ENCODE results near the gene UMODL1.

UMODL1 gene, protein sequence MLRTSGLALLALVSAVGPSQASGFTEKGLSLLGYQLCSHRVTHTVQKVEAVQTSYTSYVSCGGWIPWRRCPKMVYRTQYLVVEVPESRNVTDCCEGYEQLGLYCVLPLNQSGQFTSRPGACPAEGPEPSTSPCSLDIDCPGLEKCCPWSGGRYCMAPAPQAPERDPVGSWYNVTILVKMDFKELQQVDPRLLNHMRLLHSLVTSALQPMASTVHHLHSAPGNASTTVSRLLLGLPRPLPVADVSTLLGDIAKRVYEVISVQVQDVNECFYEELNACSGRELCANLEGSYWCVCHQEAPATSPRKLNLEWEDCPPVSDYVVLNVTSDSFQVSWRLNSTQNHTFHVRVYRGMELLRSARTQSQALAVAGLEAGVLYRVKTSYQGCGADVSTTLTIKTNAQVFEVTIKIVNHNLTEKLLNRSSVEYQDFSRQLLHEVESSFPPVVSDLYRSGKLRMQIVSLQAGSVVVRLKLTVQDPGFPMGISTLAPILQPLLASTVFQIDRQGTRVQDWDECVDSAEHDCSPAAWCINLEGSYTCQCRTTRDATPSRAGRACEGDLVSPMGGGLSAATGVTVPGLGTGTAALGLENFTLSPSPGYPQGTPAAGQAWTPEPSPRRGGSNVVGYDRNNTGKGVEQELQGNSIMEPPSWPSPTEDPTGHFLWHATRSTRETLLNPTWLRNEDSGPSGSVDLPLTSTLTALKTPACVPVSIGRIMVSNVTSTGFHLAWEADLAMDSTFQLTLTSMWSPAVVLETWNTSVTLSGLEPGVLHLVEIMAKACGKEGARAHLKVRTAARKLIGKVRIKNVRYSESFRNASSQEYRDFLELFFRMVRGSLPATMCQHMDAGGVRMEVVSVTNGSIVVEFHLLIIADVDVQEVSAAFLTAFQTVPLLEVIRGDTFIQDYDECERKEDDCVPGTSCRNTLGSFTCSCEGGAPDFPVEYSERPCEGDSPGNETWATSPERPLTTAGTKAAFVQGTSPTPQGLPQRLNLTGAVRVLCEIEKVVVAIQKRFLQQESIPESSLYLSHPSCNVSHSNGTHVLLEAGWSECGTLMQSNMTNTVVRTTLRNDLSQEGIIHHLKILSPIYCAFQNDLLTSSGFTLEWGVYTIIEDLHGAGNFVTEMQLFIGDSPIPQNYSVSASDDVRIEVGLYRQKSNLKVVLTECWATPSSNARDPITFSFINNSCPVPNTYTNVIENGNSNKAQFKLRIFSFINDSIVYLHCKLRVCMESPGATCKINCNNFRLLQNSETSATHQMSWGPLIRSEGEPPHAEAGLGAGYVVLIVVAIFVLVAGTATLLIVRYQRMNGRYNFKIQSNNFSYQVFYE

DNA sequence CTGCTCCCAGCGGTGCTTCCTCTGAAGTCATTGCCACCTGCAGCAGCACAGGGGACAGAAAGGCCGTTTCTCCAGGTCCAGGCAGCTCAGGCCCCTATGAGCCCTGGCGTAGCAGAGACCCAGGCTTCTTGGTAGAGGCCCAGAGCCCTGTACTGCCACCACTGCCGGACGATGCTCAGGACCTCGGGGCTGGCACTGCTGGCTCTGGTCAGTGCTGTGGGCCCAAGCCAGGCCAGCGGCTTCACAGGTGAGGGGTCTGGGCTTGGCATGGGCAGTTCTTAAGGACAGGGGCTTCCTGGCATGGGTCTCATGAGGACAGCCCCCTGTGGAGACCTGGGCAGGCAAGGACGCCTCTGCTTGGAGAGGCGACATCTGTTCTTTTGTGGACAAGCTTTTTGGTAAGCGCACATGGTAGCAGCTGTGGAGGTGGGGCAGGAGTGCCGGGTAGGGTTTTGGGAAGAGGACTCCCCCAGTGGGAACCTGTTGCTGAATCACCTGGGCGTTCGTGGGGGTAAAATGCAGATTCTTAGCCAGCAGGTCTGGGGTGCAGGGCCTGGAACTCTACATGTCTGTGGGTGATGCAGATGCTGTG, at the start of gene UMODL1:
UMODL1 (plus strand) TSS at position 172 of the 592 bp plus-strand sequence; CDS start at position 172, 0 bp downstream.
- DNase-seq: no peak

DNA sequence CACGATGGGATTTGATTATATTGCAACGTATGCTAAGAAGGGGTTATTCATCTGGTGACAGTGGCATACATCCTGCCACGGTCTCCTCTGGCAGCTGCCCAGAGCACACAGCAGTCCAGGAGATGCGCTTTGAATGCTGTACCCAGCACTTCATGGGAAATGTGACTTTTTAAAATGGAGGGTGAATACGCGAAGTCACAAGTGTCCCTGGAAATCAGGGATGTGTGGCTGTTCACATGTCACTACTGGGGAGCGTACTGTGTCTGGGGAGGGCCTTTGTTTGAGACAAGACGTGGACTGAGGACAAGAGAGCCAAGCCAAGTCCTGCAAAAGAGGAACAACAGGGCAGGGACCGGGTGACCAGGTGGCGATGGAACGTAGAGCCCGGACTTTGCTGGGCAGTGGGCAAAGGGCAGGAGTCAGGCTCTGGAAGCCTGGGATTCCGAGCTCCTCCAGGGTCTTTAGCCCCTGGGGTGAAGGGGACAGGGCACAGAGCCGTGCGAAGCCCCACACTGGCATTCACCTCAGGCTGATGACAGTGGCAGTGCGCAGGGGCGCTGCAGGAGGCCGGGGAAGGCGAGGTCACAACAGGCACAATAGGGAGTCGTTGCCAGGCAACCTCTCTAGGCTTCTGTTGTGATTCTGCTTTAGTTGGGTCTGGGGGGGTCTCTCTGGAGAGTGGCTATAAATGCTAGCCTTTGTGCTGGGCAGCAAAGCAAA, 49.6 kb upstream of the UMODL1 start:
- peak in 10 of 56 donors; percentile 5 to 52 (median 19) for DNase-seq

DNA sequence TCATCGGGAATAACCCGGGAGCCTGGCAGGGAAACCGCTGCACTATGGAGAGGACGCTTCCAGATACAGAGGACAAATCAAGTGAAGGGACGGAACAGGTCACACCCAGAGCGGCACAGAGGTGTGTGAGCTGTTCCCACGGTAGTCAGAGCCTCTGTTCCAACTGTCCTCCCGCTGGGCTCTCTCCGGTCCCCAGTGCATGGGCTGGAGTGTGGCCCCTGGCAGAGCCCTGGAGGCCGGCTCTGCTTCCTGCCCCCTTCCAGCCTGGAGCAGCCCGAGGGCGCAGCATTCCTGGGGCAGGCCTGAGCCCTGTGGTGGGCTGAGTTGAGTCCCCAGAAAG, 49.1 kb upstream of the UMODL1 start:
- no peak for DNase-seq

DNA sequence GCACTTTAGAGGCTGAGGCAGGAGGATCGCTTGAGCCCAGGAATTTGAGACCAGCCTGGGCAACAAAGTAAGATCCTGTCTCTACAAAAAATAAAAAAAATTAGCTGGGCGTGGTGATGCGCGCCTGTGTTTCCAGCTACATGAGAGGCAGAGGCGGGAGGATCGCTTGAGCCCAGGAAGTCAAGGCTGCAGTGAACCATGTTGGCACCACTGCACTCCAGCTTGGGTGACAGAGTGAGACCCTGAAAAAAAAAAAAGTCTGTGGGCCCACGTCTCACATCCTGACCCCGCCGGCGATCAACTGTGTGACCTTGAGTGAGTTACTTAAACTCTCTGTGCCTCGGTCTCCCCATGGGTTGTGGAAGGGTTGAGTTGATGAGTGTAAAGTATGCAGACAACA, 48.2 kb upstream of the UMODL1 start:
- no peak for DNase-seq

DNA sequence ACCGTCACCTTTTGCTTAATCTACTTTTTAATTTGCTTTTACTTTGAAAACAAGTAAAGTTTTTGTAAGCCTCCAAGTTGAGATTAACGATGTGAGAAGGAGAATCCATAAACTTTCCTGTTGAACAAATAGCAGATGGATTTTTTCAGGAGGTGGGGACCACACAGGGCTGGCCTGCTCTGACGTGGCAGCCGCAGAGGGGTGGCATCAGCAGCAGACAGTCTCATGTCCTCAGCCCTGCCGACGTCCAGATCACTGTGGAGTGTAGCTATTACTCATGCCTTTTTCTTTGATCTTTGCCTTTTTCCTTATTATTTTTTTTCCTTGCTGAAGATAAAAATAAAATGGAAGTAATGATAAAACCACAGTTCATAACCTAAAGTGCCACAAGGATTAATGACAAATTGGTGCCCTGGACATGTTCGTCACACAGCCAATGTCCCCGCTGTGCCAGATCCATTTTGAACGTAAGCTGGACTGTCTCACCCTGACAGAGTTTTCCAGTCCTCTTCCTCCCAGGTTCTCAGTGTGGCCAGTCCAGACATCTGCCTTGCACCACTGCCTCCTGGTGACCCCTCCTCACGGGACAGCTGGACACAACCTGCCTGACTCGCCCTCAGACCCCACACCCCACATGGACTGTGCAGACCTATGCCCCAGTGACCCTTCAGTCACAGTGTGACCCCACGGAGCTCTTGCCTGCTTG, 45.6 kb upstream of the UMODL1 start:
- DNase-seq: no peak

DNA sequence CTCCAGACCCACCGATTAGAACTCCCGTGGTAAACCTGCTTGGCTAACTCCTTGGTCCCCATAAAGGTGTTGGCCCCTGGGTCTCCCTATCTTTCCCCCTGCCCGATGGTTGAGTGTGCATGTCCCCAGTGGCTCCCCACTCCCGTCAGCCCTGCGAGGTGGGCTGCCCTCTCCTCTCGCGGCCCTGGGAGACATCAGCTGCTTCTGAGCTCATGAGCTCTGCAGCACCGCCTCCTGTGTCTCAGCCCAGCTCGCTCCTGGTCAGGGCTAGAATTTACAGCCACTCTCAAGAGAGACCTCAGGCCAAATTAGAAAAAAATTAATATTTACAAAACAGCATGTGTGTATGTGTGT, 45.1 kb upstream of the UMODL1 start:
- DNase-seq: no peak

DNA sequence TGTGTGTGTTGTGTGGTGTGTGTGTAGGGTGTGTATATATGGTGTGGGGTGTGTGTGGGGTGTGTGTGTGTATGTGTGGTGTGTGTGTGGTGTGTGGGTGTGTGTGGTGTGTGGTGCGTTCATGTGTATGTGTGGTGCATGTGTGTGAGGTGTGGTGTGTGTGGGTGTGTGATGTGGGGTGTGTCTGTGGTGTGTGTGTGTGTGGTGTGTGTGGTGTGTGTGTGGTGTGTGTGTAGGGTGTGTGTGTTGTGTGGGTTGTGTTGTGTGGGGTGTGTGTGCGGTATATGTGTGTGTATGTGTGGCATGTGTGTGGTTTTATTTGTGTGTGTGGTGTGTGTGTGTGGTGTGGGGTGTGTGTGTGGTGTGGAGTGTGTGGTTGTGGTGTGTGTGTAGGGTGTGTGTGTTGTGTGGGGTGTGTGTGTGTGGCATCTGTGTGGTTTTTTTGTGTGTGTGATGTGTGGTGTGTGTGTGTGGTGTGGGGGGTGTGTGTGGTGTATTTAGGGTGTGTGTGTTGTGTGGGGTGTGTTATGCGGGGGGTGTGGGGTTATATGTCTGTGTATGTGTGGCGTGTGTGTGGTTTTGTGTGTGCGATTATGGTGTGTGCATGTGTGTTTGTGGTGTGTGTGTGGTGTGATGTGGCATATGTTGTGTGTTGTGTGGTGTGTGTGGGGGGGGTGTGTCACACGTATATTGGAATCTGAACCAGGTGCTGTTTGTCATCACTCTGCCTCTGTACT, 43.9 kb upstream of the UMODL1 start:
- DNase-seq: no peak

DNA sequence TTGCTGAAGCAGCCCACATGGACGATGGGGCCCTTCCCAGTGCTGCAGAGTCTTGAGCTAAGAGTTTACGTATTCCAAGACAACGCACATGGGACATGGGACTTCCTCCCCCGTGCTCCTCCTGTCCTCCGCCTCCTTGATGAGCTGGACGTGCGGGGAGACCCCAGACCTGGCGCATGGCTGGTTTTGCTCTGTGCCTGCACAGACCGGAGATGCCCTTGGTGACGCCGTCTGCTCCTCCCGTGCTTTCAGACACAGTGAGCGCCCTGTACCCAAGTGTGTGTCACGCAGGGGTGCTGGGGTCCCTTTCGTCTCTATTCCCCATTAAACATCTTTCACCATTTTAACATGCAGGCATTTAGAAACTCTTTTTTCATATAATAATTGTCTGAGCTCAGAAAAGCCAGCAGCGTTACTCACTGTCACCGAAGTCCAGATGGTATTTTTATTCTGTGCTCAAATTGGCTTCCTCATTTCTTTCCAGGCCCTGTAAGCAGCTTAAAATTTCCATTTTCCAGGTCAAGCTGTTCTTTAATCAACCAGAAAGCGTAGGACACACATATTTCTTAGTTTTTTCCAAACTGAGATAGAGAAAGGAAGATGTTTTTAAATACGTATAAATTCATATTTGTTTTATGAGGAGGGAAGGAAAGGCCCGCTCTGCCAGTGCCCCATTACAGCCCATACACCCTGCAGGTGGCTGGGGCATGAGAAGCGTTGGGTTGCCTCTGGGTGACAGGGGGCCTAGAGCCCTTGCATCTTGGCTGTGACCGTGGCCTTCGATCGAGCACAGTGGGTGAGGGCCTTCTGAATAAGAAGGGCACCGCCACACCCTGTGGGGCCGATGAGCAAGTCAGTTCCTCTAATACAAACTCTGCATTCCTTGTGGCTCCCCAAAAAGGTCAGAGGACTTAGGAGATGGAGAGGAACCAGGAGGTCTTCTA, 43.0 kb upstream of the UMODL1 start:
- no peak for DNase-seq

DNA sequence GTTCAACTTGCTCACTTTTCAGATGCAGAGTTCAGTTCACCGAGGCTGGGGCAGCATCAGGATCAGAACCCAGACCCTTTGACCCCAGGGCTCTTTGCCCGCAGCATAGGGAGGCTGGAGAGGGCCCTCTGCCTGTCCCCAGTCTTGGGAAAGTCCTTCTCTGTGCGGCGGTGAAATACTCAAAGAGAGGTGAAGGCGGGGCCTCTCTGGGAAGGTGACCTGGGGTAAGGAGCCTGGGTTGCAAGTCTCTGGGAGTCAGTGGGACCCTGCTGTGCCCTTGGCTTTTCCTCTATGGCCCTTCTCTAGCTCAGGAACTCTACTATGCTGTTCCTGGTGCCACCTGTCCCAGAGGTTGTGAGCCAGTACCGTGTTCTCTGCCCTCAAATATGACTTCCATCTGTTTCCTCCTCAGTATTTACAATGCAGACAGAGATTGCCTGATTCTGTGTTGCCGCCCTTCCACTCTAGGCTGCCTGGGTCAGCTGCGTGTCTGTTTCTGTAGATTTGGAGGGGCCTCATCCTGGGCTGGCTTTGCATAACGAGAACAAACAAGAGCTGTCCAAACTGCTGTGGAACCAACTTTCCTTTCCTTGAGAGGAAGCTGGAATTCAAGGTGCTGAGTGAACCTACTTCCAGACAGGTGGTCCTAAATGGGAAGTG, 42.2 kb upstream of the UMODL1 start:
- DNase-seq: no peak

DNA sequence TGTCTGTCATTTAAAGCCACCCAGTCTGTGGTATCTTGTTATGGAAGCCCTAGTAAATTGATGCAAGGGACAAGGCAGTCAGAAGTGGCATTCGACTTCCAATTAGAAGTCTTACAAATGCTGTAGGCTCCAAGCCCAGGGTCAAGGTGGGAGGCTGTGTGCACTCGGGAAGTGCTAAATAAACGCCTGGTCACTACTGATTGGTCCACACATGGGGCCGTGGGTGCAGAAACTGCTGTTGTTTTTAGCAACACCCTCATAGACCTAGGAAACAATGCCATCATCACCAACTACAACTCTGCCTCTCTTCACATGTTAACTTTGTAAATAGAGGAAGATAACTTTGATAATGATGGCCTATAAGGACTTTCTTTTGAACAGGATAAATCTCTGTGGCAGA, 40.8 kb upstream of the UMODL1 start:
- no peak for DNase-seq

DNA sequence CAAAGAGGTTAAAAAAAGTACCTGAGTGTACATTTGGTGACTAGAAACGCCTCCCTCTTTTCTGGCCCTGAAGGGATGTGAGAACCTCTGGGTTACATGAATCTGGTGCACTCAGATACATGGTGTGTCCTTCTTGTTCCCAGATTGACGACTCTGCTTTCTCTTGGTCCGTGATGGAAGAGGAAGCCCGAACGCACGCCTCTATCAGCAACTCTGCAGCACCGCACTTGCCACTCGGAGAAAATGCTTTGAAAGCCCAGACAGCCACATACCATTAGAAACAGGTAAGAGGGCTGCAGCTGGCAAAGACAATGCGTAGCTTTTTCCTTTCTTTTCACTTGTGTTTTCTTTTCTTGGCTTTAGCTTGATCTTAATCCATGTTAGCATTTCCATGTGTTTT, 39.9 kb upstream of the UMODL1 start:
- no peak for DNase-seq

DNA sequence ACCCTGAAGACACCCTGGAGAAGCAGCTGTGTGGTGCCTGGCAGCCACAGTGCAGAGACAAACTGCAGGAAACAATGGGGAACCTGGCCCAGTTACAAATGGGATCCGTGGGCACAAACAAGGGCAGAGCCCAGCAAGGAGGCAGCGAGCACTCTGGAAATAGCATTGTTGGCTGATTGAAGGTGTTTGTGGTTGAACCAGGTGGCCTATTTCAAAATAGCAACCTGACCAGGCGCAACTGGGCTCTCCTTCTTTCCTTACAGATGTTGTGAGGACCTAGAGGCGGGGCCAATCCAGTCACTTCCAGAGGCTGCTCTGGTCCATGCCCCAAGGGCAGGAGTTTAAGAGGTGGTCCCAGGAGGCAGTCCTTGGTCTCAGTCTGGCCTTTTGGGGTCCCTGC, 39.3 kb upstream of the UMODL1 start:
- DNase-seq: no peak

DNA sequence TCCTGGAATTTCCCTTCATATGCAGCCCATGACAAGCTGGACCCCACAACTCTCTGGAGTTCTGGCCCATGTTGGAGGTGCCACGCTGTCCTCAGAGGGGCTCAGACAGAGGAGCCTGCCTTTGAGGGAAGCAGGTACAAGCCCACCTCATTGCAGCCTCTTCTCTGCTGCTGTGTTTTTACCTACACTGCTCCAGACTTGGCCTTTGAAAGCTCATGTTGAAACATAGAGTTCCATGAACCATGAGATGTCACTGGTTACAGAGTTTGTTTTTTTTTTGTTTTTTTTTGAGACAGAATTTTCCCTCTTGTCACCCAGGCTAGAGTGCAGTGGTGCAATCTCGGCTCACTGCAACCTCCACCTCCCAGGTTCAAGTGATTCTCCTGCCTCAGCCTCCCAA, 38.9 kb upstream of the UMODL1 start:
- no peak for DNase-seq

DNA sequence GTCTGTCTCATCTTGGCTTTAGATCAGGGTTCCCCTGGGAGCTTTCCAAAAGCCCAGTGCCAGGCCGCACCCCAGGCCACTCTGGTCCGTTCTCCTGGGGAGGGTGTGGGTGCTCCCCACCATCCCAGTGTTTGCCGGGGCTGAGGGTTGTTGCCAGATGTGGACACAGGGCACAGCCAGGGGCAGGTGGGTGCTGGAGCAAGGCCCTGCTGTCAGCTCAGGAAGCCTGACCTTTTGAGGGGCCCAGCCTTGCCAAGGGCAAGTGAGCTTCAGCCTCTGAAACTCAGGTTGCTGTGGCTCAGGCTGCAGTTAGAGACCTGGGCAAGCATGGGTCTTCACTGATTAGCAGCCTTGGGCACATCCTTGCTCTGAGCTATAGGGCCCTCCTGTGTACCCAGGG, 38.1 kb upstream of the UMODL1 start:
- DNase-seq: no peak

DNA sequence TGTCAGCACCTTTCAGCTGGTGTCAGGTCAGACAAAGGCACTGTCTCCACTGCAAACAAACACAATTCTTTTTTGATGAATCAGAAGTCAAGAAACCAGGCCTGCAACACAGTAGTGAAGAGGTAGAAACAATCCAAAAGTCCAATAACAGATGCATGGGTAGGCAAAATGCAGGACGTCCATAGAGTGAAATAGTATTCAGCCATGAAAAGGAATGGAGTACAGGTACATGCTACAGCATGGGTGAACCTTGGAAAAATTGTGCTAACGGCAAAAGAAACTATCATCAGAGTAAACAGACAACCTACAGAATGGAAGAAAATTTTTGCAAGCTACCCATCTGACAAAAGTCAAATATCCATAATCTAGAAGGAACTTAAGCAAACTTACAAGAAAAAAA, 34.8 kb upstream of the UMODL1 start:
- no peak for DNase-seq

DNA sequence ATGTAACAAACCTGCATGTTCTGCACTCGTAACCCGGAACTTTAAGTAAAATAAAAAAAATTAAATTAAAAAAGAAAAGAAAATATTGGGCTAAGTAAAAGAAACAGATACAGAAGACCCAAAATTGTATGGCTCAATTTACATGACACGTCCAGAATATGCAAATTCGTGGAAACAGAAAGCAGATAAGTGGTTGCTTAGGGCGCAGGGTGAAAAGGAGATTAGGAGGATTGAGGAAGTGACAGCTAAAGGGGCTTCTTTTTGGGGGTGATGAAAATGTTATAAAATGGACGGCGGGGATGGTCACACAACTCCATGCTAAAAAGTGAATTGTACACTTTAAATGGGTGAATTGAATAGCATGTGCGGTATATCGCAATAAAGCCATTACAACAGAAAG, 33.6 kb upstream of the UMODL1 start:
- DNase-seq: no peak

DNA sequence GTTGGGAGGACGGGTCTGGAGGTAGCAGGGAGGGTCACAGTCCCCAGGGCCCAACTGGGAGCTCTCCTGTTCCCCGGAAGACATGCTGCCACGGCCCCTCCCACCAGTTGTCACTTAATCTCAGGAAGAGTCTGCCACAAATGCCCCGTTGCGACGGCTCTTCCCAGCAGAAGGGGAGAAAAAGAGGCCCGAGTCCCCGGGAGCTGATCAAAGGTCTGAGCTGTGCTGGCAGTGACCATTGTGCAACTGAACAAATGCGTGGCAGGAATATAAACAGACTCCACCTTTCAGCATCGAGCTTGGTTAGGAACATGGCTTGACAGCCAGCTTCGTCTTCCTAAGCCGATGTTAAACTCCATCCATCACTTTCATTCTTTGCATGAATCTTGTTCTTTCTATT, 33.2 kb upstream of the UMODL1 start:
- no peak for DNase-seq

DNA sequence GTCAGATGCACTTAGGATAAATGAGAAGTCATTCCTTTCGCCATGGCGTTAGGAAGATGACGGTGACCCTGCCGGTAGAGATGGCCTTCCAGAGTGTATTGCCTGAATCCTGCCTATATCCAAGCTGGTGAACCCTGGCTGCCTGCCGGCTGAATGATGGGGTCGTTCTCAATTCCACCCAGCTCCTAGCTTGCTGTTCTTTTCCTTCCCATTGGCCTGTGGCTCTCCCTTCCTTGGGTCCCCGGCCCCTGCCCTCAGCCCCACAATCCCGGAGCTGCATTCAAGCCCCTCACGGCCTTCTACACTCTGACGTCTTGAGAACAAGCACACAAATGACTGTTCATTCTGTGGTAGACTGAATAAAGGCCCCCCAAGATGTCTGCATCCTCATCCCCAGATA, 32.7 kb upstream of the UMODL1 start:
- DNase-seq: no peak
